ENCODE results near the gene AFDN. TPM values are rescaled to one million over a fixed set of nuclear protein-coding genes. Genes with fewer than 3 reads are reported as not detected.

Gene AFDN
- polyA plus RNA-seq, 1 of the 3 experiments (the other 2 are of a cell fraction): 25.1 TPM

- Histone ChIP-seq H3K9me2 (no peaks in the 10 kb centered on the region), H3K36me3 (replicated peaks in 1 of 2; ENCODE audit: control insufficient read depth in 1 of 2, insufficient read depth in 2 of 2, low read length in 1 of 2) (peaks cover 24 to 38% of the 10 kb centered on the region in 2 experiments), H2AFZ (ENCODE audit: low read depth) (no peak overlapping the region), H3F3A (replicated peaks; ENCODE audit: insufficient read depth) (no peaks in the 10 kb centered on the region), H3K27me3 (ENCODE audit: insufficient read depth) (no peaks in the 10 kb centered on the region), H3K27ac (ENCODE audit: low read depth in 2 of 2, low read length in 1 of 2) (no peak overlapping the region), H3K9ac (no peak overlapping the region), H3K4me1 (ENCODE audit: control insufficient read depth in 1 of 2, insufficient read depth in 2 of 2, low read depth in 1 of 2, low read length in 1 of 2) (peaks cover 0 to 7% of the 10 kb centered on the region in 2 experiments; a peak in 1 of 4 replicates), H4K20me1 (ENCODE audit: insufficient read depth) (no peaks in the 10 kb centered on the region), H3K4me3 (ENCODE audit: low read depth in 2 of 2, low read length in 1 of 2) (no peak overlapping the region), H3K4me2 (no peak overlapping the region), H3K9me3 (no peaks in the 10 kb centered on the region), H3K79me2 (ENCODE audit: insufficient read depth) (no peaks in the 10 kb centered on the region)
- 87% methylated on average over 3 of the region's 3 CpGs for WGBS (ENCODE audit: low lambda C conversion rate)
- ChIA-PET POLR2A (no interaction called here), CTCF (interaction anchor here (0.9 to 1.1 kb wide), 2 partner anchors 25 to 441 kb away, joined by 3 read pairs; no protein-coding TSS in a partner anchor)
- DNase-seq: no peak
- TF ChIP-seq RAD21 (IDR thresholded peaks at IDR 0.05; ENCODE audit: low read length): no peak
Observed at GRCh38 chr6:167933290-167933689, 106.6 kb downstream of the AFDN start.

GRCh38 chr6:167933847-167934246 lies 107.1 kb downstream of the AFDN start:
- Histone ChIP-seq H3K79me2 (ENCODE audit: insufficient read depth) (no peaks in the 10 kb centered on the region), H4K20me1 (ENCODE audit: insufficient read depth) (no peaks in the 10 kb centered on the region), H3K4me2 (no peak overlapping the region), H3K36me3 (replicated peaks in 1 of 2; ENCODE audit: control insufficient read depth in 1 of 2, insufficient read depth in 2 of 2, low read length in 1 of 2) (peaks cover 23 to 33% of the 10 kb centered on the region in 2 experiments), H3K27me3 (ENCODE audit: insufficient read depth) (no peaks in the 10 kb centered on the region), H3K9me3 (no peaks in the 10 kb centered on the region), H3K9me2 (no peaks in the 10 kb centered on the region), H3F3A (replicated peaks; ENCODE audit: insufficient read depth) (no peaks in the 10 kb centered on the region), H2AFZ (ENCODE audit: low read depth) (no peak overlapping the region), H3K9ac (no peak overlapping the region), H3K4me3 (ENCODE audit: low read depth in 2 of 2, low read length in 1 of 2) (no peak overlapping the region), H3K4me1 (ENCODE audit: control insufficient read depth in 1 of 2, insufficient read depth in 2 of 2, low read depth in 1 of 2, low read length in 1 of 2) (peaks cover 0 to 7% of the 10 kb centered on the region in 2 experiments; a peak in 1 of 4 replicates), H3K27ac (ENCODE audit: low read depth in 2 of 2, low read length in 1 of 2) (no peak overlapping the region)
- TF ChIP-seq GATA2 (CRISPR knock-in tag; IDR thresholded peaks at IDR 0.05) (no peak), FOXM1 (IDR thresholded peaks at IDR 0.05; ENCODE audit: low read depth) (no peak), MXI1 (IDR thresholded peaks at IDR 0.05; ENCODE audit: low read depth, low read length) (no peak), EZH2phosphoT487 (IDR thresholded peaks at IDR 0.05; ENCODE audit: borderline replicate concordance, low read depth) (no peak), ZBTB33 (IDR thresholded peaks at IDR 0.05; ENCODE audit: borderline replicate concordance, low read depth) (no peak), NRF1 (IDR thresholded peaks at IDR 0.05; ENCODE audit: low read depth, low read length) (no peak), GABPA (IDR thresholded peaks at IDR 0.05; ENCODE audit: low read depth) (no peak), NFIC (IDR thresholded peaks at IDR 0.05; ENCODE audit: borderline replicate concordance) (no peak), USF2 (IDR thresholded peaks at IDR 0.05; ENCODE audit: borderline replicate concordance, low read depth, low read length) (no peak), RXRA (IDR thresholded peaks at IDR 0.05; ENCODE audit: borderline replicate concordance, low read depth) (no peak), PBX3 (IDR thresholded peaks at IDR 0.05) (no peak), USF1 (IDR thresholded peaks at IDR 0.05; ENCODE audit: borderline replicate concordance, low read depth) (no peak), FOXJ3 (CRISPR knock-in tag; IDR thresholded peaks at IDR 0.05) (no peak), REST (IDR thresholded peaks at IDR 0.05; ENCODE audit: low read depth, low read length) (no peak)
- no peak for DNase-seq
- POLR2A ChIA-PET: no interaction called here
- CTCF ChIA-PET: interaction anchor here (1.0 kb wide), 1 partner anchor 8 kb away, joined by 3 read pairs; no protein-coding TSS in a partner anchor
- 94% methylated on average over 6 of the region's 7 CpGs for WGBS (ENCODE audit: low lambda C conversion rate)
